ENCODE results near the gene WDR6.
"Not testable (repeated sequence)": the region's sequence is repeated elsewhere in the genome, so short reads cannot be mapped to it uniquely, and the experiment has no call there.

The WDR6 gene

DNA sequence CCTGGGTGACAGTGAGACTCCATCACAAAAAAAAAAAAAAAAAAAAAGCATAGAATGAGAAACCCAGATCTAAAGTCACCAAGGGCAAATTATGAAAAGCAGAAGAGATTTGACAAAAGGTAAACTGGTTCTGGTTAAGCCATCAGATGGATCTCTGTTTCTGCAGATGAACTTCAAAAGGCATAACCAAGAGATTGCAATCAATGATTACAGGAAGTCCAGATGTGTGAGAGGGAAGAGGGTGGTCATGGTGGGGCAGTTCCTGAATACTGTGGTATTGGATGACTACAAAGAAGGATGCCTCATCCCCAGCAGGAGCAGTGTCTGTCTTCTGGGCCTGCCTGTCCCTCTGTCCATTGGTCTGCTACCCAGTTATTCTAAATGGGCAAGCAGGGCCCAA, 13.4 kb upstream of the WDR6 start:
- no peak for DNase-seq

DNA sequence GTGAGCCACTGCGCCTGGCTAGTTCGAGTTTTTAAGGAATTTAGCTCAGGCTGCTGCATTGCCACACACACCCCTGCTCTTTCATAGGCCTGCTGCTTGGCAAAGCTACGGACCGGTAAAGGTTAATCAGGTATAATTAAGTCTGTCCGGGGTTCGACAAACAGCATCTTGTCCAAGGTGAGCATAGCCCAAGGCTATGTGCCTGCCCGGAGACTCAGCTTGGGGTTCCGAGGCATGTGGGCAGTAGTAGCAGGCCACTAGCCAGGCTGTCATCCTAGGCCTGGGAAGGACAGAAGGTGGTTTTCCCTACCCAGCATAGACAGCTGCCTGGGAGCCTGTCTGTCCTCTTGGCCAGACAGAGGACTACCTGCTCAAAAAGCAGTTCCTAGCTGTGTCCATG, 10.6 kb upstream of the WDR6 start:
- no peak for DNase-seq

DNA sequence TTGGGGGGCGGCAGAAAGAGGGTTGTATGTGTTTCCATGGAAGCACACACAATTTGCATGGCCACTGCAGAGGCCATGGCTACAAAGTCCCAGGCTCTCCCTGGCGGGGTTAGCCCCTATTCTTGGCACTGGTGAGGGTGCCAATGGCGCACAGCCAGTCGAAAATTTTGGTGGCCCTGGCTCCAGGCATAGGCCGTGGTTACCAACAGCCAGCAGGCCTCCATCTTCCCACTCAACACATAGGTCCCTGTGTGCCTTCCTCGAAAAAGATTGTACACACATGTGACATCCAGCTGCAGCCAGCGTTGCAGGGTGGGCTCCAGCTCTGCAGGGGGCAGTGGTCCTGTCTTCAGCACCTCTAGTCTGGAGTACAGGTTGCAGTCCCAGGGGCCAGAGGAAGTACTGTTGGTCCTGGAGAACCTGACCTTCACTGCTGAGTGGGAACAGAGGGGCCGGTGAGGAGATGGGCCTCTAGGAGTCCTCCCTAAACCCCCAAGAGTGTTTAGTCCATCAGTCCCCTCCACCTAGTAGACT, 10.0 kb upstream of the WDR6 start:
- no peak for DNase-seq

DNA sequence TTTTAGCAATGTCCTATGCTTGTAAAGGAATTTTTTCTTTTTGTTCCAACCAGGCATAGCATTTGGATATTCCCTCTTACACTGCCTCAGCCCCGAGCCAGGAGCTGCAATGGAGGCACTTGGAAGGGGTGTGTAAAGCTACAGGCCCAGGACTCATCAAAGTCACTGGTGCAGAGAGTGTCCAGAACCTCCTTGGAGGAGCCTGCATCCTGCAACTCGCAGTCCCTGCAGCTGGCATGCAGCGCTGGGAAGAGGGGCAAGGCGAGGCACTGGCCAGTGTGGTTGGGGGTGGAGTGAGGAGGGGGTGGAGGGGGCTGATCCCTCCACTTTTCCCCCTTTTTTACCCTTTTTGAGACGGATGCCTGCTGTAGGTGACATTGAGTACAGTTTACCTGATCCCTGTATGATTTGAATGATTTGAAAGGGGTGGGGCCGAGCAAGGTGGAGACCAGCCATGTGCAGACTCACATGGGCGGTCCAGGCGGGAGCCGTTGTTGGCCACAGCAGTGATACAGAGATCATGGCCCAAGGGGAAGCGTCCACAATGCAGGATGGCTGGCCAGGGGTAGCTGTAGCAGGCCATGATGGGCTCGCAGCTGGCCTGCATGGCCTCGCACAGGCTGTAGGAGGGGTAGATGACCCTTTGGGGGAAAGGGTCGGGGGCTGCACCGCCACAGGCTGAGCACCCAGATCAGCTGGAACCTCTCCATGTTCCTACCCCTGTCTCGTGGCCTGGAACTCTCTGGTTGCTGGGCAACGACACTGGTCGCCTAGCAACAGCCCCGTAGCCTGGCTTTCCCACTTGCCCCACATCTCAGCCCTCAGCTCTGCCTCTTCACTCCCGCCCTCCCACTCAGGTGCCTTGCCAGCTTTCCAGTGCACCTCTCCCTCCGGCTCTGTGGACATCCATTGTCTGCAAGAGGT, 9.2 kb upstream of the WDR6 start:
- no peak for DNase-seq

DNA sequence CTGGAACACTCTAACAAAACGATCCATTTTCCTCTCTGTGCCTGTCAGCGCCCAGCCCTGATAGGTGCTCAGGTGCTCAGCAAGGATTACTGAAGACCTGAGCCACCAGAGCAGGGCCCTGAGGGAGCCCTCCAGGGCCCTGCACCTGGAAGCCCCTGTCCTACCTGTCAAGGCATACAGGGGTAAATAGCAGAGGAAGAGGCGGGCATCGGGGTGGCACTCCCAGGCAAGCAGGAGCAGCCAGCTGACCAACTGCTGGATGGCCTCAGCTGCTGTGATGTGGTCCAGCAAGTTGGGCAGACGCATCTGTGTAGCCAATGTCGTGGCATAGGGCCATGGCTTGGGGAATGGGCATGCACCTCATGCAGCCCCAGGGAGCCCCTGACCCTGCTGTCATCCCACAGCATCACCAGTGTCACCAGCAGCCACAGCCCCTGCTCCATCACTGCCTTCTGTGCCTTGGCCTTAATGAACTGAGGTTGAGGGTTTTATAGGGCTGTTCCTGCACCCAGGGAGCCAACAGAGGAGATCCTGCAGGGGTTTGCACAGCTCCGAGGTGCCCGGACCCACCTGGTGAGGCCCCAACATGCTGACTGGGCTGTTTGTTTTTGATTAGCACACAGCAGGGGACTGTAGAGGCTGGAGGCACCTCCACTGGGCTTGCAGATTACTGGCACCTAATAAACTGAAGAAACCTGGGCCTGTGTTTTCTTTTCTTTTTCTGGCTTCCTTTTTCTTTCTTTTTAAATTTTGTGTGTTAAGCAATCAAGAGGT, 7.9 kb upstream of the WDR6 start:
- DNase-seq = no peak

DNA sequence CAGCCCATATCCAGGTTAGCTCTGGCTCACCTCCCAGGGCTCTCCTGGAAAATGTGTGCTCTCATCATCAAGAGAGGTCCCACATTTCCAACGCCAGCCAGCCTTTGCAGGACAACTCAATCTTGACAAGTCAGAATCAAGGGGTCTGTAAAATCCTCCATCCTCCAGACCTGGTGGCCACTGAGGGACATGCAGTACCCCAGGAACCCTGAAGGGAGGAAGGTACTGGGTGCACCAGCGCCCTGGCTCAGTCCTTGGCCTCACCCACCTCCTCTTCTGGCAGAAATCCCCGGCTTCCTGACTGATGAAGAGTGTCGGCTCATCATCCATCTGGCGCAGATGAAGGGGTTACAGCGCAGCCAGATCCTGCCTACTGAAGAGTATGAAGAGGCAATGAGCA, 6.0 kb upstream of the WDR6 start:
- no peak for DNase-seq

DNA sequence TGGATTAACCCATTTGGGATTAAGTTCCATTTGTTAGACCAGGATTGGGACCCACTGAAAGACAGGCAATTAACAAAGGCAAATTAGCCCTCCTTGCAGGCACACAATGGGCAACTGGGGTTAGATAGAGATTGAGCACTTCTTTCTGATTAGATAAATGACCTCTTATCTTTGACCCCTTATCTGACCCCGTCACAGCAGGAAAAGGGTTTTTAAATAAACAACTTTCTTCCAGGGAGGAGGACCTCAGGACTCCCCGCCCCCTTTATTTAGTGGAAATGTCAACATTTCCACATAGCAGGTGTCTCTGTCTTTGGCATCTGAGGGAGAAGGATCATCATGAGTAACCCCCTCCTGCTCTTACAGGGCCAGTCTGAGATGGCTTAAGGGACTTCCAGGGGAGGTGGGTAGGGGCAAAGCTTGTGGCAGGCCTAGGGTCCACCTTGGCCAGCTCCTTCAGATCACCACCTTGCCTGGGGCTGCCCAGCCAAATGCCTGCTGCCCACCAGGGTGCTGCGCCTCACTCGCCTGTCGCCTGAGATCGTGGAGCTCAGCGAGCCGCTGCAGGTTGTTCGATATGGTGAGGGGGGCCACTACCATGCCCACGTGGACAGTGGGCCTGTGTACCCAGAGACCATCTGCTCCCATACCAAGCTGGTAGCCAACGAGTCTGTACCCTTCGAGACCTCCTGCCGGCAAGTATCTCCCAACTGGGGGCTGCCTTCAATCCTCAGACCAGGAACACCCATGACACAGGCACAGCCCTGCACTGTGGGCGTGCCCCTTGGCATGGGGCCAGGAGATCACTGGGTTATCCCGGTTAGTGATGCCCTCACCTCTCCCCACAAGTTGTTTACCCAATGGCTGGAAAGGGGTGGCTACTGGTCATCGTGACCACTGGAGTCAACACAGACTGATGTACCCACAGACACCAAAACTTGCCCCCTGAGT, 2.6 kb upstream of the WDR6 start:
- DNase-seq = no peak

DNA sequence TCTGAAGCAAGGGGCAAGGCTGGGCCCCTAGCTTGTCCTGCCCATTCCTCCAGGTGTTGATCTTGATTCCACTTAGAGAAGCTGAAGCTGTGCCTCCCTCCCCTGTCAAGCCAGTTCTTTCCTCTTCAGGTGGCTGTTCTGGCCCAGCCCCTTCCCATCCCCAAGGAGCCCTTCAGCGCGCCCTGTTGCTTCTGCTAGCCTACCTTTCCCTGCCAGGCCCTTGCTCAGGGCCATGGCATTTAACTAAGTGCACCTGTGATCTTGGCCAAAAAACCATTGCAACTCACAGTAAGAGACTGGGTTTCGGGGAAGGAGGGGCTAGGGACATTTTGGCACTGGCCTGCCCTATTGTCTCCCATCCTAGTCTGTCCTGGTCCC, 1.9 kb upstream of the WDR6 start:
- no peak for DNase-seq

DNA sequence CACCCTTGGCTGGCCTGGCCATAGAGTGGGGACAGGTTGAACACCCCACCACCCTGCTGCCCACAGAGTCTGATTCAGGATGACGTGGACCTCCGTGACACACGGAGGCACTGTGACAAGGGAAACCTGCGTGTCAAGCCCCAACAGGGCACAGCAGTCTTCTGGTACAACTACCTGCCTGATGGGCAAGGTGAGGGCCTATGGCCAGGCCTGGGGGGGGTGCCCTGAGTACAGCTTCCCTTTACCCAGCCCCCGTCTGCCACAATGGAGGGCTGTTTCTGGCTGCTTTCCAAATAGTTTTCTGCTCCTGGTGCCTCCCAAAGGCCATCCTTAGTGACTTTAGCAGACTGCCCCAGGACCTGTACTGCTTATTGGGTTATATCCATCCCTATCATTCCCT, 1.2 kb upstream of the WDR6 start:
- no peak for DNase-seq

DNA sequence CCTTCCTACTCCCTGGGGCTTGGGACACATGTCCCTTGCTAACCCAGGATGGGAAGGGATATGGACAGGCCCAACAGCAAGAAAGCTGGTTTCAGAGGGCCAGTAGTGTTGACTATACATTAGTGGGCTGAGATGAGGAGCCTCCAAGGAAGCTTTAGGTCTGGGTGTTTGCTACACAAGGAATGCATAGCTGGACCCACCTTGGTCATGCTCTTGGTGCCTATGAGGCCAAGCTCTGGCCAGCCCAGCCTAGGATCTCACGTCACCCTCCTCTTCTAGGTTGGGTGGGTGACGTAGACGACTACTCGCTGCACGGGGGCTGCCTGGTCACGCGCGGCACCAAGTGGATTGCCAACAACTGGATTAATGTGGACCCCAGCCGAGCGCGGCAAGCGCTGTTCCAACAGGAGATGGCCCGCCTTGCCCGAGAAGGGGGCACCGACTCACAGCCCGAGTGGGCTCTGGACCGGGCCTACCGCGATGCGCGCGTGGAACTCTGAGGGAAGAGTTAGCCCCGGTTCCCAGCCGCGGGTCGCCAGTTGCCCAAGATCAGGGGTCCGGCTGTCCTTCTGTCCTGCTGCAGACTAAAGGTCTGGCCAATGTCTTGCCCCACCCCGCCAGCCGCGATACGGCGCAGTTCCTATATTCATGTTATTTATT, 653 bp upstream of the WDR6 start:
- no peak for DNase-seq

DNA sequence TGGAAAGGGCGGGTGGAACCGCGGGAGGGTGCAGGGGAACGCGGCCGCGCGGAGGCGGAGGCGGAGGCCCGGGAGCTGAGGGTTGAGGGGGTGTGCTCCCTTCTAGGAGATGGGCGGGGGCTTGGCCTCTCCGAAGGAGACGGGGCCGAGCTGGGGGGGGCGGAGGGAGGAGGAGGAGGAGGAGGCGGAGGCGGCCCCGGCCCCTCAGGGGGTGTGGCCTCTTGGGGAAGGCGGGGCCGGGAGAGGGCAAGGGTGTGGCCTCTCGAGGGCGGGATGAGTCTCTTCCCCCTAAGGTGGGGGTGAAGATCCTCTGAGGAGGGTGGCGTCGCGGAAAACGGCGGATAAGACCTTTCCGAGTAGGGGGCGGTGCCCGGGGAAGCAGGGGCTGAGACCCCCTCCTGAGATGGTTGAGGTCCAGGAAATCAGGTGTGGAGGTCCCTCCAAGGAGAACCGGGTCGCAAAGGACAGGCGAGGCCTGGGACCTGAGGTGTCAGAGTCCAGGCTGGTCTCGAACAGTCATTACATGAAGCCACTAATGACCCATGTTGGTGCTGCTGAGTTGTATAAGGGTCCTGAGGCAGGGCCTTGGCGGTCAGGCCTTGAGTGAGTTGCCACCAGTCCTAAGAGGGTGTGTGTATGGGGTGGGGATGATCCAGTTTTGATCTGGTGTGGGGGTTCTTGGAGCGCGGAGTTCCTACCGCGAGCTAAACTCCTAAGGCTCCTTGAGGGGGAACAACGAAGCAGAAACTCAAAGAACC, 759 bp downstream of the WDR6 start:
- peak; percentile 89 for DNase-seq

DNA sequence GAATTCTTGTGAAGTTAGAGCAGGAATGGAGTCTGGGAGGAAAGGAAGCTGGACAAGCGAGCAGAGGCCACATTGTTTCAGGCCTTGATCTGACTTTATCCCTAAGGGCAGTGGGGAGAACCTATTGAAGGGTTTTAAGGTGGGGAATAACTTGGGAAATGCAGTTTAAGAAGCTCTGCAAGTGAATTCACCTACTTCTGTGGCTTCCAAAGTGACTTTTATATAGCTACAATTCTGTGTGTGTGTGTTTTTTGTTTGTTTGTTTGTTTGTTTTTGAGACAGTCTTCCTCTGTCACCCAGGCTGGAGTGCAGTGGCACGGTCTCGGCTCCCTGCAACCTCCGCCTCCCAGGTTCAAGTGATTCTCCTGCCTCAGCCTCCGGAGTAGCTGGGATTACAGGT, 1.4 kb downstream of the WDR6 start:
- not testable (repeated sequence) for DNase-seq

DNA sequence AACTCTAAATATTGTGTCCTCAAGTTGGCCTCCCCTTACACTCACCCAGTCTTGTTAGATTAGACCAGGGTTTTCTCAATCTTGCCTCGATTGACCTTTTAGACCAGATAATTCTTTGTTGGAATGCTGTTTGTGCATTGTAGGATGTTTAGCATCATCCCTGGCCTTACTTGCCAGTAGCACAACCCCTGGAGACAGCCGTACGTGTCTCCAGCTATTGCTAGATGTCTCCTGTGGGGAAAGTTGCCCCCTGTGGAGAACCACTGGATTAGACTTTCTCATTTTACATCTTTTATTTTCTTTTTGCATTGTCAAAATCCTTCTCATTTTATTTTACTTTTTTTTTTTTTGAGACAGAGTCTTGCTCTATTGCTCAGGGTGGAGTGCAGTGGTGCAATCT, 2.2 kb downstream of the WDR6 start:
- DNase-seq = no peak

DNA sequence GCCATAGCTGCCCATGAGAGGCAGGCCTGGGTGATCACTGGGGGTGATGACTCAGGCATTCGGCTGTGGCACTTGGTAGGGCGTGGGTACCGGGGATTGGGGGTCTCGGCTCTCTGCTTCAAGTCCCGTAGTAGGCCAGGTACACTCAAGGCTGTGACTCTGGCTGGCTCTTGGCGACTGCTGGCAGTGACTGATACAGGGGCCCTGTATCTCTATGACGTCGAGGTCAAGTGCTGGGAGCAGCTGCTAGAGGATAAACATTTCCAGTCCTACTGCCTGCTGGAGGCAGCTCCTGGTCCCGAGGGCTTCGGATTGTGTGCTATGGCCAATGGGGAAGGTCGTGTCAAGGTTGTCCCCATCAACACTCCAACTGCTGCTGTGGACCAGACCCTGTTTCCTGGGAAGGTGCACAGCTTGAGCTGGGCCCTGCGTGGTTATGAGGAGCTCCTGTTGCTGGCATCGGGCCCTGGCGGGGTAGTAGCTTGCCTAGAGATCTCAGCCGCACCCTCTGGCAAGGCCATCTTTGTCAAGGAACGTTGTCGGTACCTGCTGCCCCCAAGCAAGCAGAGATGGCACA, 5.3 kb downstream of the WDR6 start:
- DNase-seq = no peak

DNA sequence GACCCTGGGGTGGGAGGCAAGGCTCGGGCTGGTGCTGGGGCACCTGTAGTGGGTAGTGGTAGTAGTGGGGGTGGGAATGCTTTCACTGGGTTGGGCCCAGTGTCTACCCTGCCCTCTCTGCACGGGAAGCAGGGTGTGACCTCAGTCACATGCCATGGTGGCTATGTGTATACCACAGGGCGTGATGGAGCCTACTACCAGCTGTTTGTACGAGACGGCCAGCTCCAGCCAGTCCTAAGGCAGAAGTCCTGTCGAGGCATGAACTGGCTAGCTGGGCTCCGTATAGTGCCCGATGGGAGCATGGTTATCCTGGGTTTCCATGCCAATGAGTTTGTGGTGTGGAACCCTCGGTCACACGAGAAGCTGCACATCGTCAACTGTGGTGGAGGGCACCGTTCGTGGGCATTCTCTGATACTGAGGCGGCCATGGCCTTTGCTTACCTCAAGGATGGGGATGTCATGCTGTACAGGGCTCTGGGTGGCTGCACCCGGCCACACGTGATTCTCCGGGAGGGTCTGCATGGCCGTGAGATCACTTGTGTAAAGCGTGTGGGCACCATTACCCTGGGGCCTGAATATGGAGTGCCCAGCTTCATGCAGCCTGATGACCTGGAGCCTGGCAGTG, 6.0 kb downstream of the WDR6 start:
- DNase-seq = no peak

DNA sequence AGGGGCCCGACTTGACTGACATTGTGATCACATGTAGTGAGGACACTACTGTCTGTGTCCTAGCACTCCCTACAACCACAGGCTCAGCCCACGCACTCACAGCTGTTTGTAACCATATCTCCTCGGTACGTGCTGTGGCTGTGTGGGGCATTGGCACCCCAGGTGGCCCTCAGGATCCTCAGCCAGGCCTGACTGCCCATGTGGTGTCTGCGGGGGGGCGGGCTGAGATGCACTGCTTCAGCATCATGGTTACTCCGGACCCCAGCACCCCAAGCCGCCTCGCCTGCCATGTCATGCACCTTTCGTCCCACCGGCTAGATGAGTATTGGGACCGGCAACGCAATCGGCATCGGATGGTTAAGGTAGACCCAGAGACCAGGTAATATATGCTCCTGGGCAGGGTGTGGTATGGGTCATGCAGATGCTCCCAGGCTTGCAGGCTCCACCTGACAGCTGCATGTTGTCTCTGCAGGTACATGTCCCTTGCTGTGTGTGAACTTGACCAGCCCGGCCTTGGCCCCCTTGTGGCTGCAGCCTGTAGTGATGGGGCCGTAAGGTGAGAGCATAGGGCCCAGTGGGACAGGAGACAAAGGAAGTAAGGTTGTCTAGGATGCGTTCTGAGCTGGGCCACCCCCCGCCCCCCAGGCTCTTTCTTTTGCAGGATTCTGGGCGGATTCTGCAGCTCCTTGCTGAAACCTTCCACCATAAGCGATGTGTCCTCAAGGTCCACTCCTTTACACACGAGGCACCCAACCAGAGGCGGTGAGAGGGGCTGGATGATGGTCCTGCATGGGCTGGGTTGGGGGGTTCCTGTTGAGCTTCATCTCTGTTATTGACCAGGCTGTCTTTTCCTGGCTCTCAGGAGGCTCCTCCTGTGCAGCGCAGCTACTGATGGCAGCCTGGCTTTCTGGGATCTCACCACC, 6.8 kb downstream of the WDR6 start:
- peak; percentile 39 for DNase-seq

DNA sequence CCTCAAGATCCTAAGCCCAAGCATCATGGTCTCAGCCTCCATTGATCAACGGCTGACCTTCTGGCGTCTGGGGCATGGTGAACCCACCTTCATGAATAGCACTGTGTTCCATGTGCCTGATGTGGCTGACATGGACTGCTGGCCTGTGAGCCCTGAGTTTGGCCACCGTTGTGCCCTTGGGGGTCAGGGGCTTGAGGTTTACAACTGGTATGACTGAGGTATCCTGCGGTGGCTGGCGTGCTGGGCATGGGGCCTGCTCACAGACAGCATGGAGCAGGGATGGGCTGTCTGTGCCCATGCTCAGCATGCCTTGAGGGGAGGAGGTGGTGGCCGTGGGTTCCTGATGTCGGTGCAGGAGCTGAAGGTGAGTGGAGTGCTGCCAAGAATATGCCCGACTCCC, 7.9 kb downstream of the WDR6 start:
- DNase-seq = no peak

DNA sequence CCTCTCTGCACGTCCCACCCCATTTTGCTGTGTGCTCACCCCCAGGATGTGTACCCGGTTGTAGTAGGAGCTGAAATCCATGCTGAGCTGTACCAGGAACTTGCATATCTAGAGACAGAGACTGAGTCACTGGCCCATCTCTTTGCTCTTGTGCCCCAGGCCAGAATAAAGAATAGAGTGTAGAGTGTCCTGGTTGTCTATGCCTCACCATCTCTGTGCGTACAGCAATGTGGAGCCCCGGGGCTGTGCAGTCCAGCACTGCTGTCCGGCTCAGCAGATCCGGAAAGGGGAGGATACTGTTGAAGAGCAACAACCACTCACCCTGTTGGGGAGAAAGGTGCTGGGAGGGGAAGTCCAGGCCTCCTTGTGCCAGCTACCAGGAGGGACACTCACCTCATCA, 8.6 kb downstream of the WDR6 start:
- DNase-seq = no peak

DNA sequence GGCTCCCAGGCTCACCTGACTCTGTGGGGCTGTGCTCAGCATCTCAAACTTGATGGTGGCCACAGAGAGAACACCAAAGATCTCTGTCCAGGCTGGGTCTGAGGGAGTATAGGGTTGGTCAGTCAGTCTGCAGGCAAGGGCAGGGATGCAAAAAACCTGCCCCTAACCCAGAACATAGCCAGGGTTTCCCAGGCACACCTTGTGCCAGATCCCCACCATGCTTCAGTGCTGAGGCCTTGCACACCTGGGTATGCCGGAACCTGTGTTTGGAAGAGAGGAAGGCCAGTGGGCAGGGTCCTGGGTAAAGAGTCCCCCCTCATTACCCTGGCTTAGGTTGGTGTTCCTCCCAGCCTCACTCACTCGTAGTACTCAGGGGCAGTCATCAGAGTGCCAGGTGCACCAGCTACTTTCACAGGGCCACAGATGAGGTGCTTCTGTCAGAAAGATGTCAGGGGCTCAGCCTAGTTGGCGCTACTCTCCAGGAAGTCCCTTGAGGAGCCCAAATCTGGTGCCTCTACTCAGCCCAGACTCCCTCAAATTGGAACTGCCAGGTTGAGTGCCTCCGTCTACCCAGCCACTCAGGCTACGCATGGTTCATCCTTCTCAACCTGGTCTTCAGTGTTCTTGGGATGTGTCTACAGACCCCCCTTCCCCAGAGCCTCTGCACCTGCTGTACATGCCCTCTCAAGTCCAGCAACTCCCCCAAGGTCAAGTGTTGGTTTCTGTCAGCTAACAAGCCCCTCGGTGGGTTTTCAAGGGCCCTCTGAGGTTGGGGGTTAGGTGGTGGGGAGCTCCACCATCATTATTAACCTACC, 9.4 kb downstream of the WDR6 start:
- DNase-seq = no peak

All from CD4-positive, alpha-beta T cell treated with Interleukin-4 for 4 hours (primary cell).